Tibial artery (tissue), 4 donors: ENCODE data around the gene CDH24.

ENCODE experiments used
- DNase-seq, 2 donors: peaks; one replicate each; pipeline ENCODE4 v3.0.0-alpha.2; 2019
- H3K27ac ChIP-seq, 2 donors: fragments of 200-600 bp; sonication (generic) in 1 of 2; 1 replicate in 1 of 2; 2 replicates in 1 of 2; pipeline ENCODE4 v1.5.1; 2018 to 2019; ENCODE audit warnings: mild to moderate bottlenecking in 1 of 2
- H3K27me3 ChIP-seq, 2 donors: fragments of 200-600 bp; sonication (generic) in 1 of 2; one replicate each; pipeline versions ENCODE4 v1.5.1 to v1.6.0; 2016 to 2019
- H3K36me3 ChIP-seq, 3 donors: fragments of 200-600 bp; sonication (generic) in 2 of 3; one replicate each; pipeline ENCODE4 v1.5.1; 2016 to 2019; ENCODE audit warnings: mild to moderate bottlenecking in 2 of 3
- H3K4me1 ChIP-seq, 4 donors: fragments of 200-600 bp; sonication (generic) in 2 of 4; 1 replicate in 3 of 4; 2 replicates in 1 of 4; pipeline ENCODE4 v1.5.1; 2016 to 2019
- H3K4me3 ChIP-seq, 2 donors: fragments of 200-600 bp; sonication (generic) in 1 of 2; 1 replicate in 1 of 2; 2 replicates in 1 of 2; pipeline ENCODE4 v1.5.1; 2018 to 2019; ENCODE audit warnings: mild to moderate bottlenecking in 2 of 2
- H3K9me3 ChIP-seq, 3 donors: fragments of 200-600 bp; sonication (generic) in 1 of 3; one replicate each; pipeline ENCODE4 v1.5.1; 2016 to 2019
- intact Hi-C: fragments of 100-400 bp; cut with DNase I; formaldehyde crosslinking; loops from one replicate; pipeline ENCODE4 v1.15.0; 2023; ENCODE audit warnings: low total_unique reads
- TF ChIP-seq, protein P1 (sequence below), 2 experiments: fragments of 200-600 bp in 1 of 2; fragments of 450-650 bp in 1 of 2; IDR thresholded peaks; one replicate each; pipeline ENCODE4 v1.5.1; 2017 to 2019; ENCODE audit warnings: antibody characterized with exemption in 2 of 2, mild to moderate bottlenecking in 1 of 2, moderate library complexity in 1 of 2

CDH24 gene

DNA sequence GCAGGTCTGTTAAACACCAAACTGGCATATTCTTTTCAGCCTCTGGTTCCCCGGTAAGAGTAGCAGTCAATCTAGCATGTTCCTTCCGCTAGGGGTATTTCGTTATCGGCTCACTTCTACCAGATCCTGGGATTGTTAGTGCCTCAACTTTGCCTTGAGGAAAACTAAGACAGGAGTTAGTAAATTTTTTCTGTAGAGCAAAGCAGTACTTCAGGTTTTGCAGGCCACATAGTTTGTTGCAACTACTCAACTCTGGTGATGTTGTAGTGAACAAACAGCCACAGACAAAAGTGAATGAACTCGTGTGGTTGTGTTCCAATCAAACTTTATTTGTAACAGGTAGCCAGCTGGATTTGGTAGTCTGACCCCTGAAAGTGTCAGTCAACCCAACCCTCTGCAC, 6.3 kb upstream of the CDH24 start:
- Histone ChIP-seq H3K27ac (no peak overlapping the region), H3K36me3 (peaks cover 82 to 100% (median 94%) of the 10 kb centered on the region in 3 donors), H3K4me3 (no peak overlapping the region), H3K4me1 (peaks cover 0 to 25% (median 11%) of the 10 kb centered on the region in 4 donors), H3K9me3 (no peaks in the 10 kb centered on the region), H3K27me3 (no peaks in the 10 kb centered on the region)
- TF ChIP-seq, protein P1, sequence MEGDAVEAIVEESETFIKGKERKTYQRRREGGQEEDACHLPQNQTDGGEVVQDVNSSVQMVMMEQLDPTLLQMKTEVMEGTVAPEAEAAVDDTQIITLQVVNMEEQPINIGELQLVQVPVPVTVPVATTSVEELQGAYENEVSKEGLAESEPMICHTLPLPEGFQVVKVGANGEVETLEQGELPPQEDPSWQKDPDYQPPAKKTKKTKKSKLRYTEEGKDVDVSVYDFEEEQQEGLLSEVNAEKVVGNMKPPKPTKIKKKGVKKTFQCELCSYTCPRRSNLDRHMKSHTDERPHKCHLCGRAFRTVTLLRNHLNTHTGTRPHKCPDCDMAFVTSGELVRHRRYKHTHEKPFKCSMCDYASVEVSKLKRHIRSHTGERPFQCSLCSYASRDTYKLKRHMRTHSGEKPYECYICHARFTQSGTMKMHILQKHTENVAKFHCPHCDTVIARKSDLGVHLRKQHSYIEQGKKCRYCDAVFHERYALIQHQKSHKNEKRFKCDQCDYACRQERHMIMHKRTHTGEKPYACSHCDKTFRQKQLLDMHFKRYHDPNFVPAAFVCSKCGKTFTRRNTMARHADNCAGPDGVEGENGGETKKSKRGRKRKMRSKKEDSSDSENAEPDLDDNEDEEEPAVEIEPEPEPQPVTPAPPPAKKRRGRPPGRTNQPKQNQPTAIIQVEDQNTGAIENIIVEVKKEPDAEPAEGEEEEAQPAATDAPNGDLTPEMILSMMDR (IDR thresholded peaks at IDR 0.05) = no peak
- intact Hi-C loops = no loop called here
- DNase-seq = no peak

DNA sequence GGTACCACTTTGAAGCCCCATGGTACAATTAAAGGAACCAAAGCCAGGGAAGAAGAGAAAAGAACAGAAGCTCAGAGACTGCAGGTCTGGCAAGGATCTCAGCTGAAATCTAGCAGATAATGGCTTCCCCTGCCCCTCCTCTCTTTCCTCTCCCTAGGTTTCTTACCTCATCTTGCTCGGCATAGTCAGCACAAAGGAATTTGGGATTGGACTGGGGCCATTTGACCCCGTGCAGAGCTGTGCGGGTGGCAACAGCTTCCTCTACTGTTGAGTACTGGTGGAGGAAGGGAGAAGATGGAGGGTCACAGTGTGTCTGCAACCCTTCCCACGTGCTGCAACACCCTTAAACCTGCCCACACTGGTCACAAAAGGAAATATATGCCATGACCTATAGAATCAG, 4.7 kb upstream of the CDH24 start:
- Histone ChIP-seq H3K4me3 (no peak overlapping the region), H3K4me1 (peaks cover 0 to 21% (median 10%) of the 10 kb centered on the region in 4 donors), H3K27ac (peak overlapping the region; percentile 21 to 46), H3K36me3 (peaks cover 69 to 86% (median 80%) of the 10 kb centered on the region in 3 donors), H3K27me3 (no peaks in the 10 kb centered on the region), H3K9me3 (no peaks in the 10 kb centered on the region)
- TF ChIP-seq, protein P1 (IDR thresholded peaks at IDR 0.05) = no peak
- intact Hi-C loops = no loop called here
- peak; percentile 79 to 88 for DNase-seq

DNA sequence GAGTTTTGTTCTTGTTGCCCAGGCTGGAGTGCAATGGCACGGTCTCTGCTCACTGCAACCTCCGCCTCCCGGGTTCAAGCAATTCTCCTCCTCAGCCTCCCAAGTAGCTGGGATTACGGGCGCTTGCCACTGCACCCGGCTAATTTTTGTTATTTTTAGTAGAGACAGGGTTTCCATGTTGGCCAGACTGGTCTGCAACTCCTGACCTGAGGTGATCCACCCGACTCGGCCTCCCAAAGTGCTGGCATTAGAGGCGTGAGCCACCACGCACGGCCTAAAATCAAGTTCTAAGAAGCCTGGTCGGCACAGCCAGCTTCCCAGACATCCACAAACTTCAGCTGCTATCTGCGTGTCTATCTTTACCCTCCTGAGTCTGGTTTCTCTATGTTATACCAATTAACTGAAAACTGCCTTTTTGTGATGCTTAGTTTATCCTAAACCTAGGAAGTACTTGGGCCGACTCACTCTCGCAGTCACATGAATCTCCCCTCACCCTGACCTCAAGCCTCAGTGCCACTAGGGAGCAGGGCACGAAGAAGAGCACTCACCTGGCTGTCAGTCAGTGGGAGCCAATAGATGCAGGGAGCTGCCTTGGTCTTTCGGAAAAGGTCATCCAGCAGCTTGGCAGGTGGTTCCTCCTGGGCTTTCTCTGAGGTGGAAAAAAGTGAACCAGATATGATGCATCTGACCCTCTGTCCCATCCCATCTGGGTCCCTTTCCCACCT, 3.4 kb upstream of the CDH24 start:
- Histone ChIP-seq H3K4me1 (peaks cover 0 to 29% (median 20%) of the 10 kb centered on the region in 4 donors), H3K4me3 (no peak overlapping the region), H3K36me3 (peaks cover 64 to 73% (median 67%) of the 10 kb centered on the region in 3 donors), H3K27ac (no peak overlapping the region), H3K9me3 (no peaks in the 10 kb centered on the region), H3K27me3 (no peaks in the 10 kb centered on the region)
- DNase-seq = peak in 1 of 2 donors; percentile 55
- TF ChIP-seq, protein P1 (IDR thresholded peaks at IDR 0.05) = no peak
- intact Hi-C loops = no loop called here

DNA sequence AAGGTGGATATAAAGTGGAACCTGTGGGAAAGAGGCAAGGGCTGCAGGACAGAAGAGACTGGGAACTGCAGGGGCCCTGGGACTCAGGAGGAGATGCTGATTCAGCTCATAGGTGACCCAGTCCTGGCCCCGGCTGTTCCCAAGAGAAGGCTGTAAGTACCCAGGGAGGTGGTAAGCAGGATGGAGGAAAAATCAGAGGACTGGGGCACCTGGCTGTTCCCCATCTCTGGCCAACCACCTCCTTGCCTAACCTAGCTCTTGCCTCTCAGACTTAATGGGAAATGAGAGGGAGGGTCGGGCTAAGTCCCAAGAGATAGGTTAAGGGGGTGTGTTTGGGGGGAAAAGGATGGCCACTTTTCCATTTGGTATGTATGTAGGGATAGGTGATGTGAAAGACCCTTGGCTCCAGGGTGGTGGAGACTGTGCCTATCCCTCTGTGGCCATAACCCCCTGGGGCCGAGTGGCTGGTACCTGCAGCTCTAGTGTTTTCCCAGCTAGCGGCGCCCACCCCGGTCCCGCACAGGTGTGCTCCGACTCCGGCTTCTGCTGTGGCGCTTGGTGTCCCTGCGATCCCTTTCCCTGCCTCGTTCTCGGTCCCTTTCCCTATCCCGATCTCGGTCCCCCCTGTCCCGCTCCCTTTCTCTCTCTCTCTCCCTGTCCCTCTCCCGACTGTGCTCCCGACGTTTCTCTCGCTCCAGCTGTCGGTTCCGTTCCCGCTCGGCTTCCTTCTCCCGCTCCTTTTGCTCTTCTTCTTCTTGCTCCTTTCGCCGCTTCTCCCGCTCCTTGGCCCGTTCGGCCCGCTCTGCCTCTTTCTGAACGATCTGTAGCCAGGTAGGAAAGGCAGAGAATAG, 1.6 kb upstream of the CDH24 start:
- H3K4me3 ChIP-seq = no peak overlapping the region
- intact Hi-C loops = no loop called here
- peaks cover 48 to 55% (median 50%) of the 10 kb centered on the region in 3 donors for H3K36me3 ChIP-seq
- DNase-seq = peak in 1 of 2 donors; percentile 65
- no peaks in the 10 kb centered on the region for H3K9me3 ChIP-seq
- TF ChIP-seq, protein P1 (IDR thresholded peaks at IDR 0.05) = no peak
- no peaks in the 10 kb centered on the region for H3K27me3 ChIP-seq
- peaks cover 0 to 29% (median 17%) of the 10 kb centered on the region in 4 donors for H3K4me1 ChIP-seq
- peak overlapping the region in 1 of 2 donors; percentile 62 for H3K27ac ChIP-seq

DNA sequence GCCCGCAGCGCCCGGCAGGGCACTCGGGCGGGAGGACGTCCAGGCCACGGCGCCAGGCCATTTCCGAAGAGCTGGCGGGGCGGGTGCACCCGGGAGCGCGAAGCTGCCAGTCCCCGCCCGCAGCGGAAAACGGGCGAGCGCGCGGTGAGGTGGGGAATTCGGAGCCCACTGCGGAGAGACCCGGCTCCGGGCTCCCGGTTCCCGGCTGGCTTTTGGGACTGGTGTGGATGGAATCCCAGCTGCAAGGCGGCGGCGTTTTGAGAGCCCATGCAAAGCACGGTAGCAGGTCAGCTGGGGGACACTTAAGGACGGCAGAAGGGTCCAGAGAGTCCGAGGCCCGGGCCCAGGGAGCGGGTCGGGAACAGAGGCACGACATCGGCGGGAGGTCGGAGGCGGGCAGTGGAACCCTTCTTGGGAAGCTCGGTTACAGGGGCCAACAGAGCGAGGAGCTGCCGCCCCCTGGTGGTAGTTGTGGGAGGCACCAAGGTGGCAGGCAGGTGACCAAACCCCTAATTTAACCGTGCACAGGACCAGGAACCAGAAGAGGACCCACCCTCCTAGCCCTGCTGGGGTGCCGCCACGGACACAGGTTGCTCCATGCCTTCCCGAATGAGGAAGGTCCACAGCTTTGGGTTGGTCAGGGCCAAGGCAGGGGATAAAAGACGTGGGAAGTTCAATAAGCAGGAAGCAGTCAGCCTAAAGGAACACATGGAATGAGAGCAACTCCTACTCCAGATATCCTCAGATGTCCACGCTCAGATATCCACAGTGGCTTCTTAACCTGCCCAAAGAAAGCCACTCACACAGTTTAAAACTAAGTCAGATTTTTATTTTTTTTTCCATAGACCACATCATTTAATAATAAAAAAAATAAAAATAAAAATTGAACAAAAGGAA, 685 bp upstream of the CDH24 start:
- Histone ChIP-seq H3K9me3 (no peaks in the 10 kb centered on the region), H3K4me3 (peak overlapping the region; percentile 55 to 70), H3K4me1 (peaks cover 0 to 29% (median 17%) of the 10 kb centered on the region in 4 donors), H3K36me3 (peaks cover 40 to 46% (median 41%) of the 10 kb centered on the region in 3 donors), H3K27ac (peak overlapping the region; percentile 37 to 62), H3K27me3 (no peaks in the 10 kb centered on the region)
- peak; percentile 81 to 92 for DNase-seq
- intact Hi-C loops = loop anchor here (2.0 kb wide), 1 partner anchor 71 kb away; no protein-coding TSS in a partner anchor
- TF ChIP-seq, protein P1 (IDR thresholded peaks at IDR 0.05) = peak; percentile 93 to 95
